GM21528 (cell line): ENCODE results near the gene NARF.

ENCODE experiments used
- ATAC-seq: cut with Tn5 transposase; IDR thresholded peaks from one replicate; pipeline ENCODE4 v1.9.1; 2021; ENCODE audit warnings: mild to moderate bottlenecking, moderate library complexity; ENCODE audit not compliant: unreplicated experiment, low FRiP score

Gene NARF

GRCh38 chr17:82468692-82469091 lies 10.2 kb downstream of the NARF start:
- ATAC-seq, result no peak

- ATAC-seq, result no peak
These were observed 11.5 kb downstream of the NARF start for GRCh38 chr17:82470065-82470464.

GRCh38 chr17:82474223-82475010 lies 15.9 kb downstream of the NARF start:
- no peak for ATAC-seq

DNA sequence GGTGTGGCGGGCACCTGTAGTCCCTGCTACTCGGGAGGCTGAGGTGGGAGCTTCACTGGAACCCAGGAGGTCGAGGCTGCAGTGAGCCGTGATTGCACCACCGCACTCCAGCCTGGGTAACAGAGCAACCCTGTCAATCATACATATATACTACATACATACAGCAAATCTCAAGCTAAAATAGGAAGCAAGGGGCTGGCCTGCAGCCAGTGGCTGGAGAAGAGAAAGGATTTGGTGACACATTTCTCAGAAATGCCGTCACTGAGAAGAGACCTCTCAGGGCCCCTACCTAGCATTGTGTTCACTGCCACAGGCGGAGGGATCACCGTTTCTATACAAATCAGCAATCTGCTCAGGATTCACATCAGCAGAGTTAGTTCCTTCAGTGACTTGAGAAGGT lies 16.9 kb downstream of the NARF start:
- ATAC-seq, result no peak

DNA sequence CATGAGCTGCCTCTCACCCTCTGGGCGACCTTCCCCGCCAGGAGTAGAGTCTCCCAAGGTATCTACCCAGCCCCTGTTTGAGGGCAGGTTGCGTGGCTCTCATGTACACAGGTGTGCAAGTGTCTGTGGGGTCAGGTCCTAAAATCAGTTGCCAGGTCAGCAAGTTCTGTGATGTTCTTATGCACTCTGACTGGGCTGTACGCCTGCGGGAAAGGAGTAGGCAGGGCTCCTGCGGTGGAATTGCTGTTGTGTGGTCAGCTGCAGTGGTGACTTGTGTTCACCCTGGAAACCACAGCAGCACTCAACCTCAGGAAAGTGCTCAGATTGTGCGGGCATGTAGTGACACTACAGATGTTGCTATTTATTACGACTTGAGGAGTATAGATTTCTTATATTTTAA lies 19.4 kb downstream of the NARF start:
- no peak for ATAC-seq

DNA sequence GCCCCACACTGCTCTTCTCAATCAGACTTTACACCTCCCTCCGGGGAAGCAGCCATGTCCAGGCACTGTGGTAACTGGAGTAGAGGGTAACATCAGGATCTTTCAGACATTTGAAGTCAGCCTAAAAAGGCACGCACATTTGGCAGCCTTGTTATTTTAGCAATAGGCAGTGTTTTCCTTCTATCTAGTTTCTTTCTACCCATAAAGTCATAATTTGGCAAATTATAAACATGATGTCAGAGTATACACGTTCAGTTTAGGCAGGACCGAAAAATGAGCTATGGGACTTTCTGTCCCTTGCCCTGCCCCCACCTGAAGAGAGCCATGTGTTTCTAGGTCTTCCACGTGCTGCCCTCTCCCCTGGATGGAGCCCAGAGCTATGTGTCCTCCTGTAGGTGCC lies 21.1 kb downstream of the NARF start:
- no peak for ATAC-seq

DNA sequence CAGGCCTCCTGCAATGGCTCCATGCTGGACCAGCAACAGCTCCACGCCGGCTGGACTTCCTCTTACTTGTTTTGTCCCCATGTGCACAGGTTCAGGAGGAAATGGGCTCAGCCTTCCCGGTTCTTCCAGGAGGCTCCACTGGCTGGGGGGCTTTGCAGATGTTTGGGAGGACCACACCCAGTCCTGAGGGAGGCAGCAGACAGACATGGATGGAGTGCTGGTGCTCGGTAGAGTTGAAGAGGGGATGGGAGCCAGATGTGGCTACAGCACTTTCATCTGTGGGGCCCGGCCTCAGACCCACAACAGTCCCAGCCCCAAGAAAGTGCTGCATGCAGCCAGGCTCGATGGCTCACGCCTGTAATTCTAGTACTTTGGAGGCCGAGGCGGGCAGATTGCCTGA lies 21.8 kb downstream of the NARF start:
- no peak for ATAC-seq

DNA sequence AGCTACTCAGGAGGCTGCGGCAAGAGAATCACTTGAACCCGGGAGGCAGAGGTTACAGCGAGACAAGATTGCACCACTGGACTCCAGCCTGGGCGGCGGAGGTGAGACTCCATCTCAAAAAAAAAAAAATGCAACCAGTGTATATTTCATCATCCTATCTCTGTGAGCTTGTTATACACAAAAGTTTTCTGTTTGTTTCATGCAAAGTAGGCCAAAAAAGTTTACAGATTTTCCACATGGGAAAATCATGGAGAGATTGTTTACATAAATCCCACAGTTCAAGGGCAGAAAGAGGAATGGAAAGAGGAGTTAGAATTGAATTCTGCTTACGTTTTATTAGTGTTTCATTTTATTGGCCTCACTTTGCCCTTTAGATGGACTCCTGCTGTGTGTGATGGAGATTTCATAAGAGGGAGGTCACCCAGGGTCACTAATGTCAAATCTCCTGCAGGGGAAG lies 24.7 kb downstream of the NARF start:
- no peak for ATAC-seq

DNA sequence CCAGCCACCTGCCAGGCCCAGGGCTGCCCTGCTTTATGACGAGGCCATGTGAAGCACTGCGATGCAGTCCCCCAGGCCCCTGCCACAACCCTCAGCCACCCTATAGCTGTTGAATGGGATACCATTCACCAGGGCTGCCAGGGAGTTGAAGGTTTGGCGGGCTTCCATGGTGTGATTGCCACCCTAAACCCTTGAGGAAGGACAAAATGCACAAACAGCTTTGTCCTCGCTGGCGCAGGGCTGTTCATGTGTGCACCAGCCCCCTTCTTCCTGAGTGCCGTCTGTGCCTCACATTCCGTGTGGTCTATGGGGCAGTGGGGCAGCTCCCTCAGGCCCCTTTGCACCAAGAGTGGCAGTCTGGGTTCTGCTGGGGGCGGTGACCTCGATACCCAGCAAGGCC lies 25.3 kb downstream of the NARF start:
- ATAC-seq, result no peak

DNA sequence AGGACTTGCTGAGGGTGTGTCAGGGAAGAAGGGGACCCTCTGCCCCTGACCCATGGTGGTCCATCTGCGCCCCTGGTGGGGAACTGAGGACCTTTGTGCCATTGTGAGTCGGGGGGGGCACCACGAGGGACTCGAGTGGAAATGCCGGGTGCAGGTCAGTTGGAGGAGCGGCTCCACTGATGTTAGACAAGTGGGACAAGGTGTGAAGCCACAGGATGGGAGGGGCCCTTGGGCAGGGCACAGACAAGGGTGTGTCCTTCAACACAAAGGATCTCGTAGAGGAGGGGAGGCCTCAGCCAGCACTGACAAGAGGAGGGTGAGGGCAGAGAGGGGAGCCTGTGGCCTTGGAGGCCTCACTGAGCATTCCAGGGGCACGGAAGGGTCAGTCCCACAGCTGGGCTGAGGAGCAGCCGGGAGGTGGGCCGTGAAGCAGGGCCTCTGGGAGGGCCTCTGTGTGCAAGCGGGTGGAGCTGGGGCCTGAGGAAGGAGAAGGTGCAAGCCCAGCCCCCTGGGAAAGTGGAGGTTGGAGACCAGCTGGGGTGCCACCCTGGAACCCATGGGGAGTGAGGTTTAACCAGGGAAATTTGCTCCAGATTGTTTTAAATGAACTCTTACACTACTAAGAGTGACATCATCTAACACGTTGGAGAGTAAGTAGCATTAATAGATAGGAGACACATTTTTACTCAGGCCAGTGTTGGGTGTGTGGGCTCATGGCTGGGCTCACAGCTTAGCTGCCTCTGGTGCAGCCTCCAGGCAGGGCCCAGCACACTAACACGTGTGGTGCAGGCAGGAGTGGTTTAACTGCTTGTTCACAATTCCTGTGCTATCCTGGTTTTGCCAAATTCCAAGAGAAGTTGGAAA lies 27.9 kb downstream of the NARF start:
- ATAC-seq, result no peak

DNA sequence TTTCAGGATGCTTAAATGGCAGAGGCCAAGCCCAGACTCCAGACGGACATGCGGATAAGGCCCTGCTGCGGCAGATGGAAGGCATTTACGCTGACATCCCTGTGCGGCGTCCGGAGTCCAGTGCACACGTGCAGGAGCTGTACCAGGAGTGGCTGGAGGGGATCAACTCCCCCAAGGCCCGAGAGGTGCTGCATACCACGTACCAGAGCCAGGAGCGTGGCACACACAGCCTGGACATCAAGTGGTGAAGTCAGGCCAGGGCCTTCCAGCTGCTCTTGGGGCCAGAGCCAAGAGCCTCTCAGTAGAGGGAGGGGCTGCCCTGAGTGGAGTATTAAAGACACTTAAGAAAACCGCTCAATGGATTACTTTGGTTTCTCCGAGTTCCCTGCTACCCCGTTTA lies 29.4 kb downstream of the NARF start:
- no peak for ATAC-seq

- ATAC-seq, result no peak
These were observed 30.6 kb downstream of the NARF start for GRCh38 chr17:82489117-82489516.

GRCh38 chr17:82489851-82490511 lies 31.4 kb downstream of the NARF start:
- no peak for ATAC-seq

- no peak for ATAC-seq
These were observed 32.1 kb downstream of the NARF start for GRCh38 chr17:82490512-82491195.

DNA sequence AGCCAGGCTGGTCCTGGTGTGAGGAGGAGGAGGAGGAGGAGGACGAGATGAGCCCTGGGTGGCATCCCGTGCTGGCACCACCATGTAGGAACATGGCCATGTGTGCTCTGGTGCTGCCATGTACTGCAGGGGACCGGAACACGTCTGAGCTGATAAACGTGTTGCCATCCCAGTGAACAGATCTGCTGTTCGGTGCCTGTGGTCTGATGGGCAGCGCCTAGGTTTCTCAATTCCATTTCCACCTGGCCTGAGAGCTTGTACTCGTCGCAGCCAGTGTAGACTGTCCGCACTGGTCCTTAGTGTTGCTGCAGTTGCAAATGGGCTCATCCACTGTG lies 32.6 kb downstream of the NARF start:
- ATAC-seq, result no peak

DNA sequence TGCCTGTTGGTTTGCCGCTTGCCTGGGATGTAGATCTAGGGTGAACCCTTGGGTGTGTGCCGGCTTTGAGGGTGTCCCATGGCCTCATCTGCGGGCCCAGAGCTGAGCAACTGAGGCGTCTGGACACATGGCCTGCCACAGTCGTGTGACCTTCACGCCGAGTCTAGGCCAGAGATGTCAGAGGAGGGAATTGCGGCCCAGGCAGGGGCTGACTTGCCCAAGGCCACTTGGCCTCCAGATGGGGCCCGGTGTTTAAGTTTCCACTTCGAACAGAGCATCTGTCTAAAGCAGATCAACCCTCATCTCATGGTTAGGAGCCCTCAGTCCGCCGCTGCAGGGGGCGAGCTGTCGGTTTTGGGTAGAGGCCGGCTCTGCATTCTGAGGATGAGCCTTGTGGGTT lies 33.0 kb downstream of the NARF start:
- no peak for ATAC-seq

GRCh38 chr17:82492643-82493225 lies 34.2 kb downstream of the NARF start:
- ATAC-seq, result no peak

GRCh38 chr17:82493226-82493781 lies 34.8 kb downstream of the NARF start:
- no peak for ATAC-seq

DNA sequence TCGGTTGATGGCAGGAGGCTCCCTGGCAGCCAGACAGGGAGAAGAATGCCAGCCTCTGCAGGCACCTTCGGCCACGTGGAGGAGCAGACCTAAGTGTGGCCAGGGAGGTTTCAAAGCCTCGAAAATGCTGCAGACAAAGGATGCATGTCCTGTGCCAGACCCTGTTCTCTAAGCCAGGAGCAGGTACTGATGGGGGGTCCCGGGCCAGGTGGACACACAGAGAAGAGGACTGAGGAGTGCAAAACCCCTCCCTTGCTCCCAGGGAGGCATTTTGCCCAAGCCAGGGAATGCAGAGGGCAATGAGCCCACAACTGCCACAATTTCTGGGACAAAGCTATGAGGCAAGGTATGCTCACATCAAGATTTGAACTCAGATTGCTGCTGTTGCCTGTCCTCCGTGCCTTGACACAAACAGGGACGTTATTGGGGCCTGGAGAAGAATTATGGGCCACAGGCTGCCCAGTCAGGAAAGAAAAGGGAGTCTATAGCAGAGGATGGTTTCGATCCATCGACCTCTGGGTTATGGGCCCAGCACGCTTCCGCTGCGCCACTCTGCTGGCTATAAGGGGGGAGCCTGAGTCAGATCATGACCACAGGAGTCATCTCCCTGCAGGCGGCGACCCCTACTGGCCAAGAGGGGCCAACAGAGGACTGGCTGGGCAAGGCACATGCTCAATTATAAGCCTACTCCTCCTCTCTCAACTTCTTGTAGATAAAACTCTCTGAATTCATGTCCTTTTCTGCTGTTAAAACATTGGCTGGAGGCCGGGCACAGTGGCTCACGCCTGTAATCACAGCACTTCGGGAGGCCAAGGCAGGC lies 35.9 kb downstream of the NARF start:
- ATAC-seq, result peak; percentile 46
